ENCODE measurements around the gene CNTNAP5.

The CNTNAP5 gene

DNA sequence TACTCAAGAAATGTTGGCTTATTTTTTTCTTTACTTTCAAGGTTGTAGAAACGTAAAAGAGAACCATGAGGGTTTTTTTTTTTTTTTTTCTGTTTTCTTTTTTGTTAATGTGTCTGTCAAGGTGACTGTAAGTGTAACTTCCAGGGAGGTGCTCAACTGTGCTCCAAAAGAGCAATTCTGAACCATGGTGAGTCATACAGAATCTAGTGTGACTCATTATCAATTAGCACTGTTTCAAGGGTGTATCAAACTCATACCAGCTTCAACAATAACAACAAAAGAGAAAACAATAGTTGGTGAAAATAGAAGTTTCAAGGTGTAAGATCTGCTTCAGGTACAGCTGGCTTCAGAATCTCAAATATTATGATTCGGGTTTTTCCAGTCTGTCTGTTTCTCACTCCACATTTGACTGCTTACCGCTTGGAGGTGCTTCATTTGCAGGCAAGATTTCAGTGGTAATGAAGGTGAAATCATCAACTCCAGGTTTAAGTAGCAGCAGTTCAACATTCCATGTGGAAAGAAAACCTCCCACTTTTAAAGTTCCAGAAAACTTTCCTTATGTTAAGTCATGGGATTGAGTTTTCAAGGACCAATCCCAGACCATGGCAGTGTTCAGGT, 850.6 kb downstream of the CNTNAP5 start:
- no peak for DNase-seq (ENCODE audit: extremely low read depth, low read depth)
- no peak overlapping the region for H3K4me3 ChIP-seq (replicated peaks; ENCODE audit: low read depth, low read length)
- TF ChIP-seq, protein P1, sequence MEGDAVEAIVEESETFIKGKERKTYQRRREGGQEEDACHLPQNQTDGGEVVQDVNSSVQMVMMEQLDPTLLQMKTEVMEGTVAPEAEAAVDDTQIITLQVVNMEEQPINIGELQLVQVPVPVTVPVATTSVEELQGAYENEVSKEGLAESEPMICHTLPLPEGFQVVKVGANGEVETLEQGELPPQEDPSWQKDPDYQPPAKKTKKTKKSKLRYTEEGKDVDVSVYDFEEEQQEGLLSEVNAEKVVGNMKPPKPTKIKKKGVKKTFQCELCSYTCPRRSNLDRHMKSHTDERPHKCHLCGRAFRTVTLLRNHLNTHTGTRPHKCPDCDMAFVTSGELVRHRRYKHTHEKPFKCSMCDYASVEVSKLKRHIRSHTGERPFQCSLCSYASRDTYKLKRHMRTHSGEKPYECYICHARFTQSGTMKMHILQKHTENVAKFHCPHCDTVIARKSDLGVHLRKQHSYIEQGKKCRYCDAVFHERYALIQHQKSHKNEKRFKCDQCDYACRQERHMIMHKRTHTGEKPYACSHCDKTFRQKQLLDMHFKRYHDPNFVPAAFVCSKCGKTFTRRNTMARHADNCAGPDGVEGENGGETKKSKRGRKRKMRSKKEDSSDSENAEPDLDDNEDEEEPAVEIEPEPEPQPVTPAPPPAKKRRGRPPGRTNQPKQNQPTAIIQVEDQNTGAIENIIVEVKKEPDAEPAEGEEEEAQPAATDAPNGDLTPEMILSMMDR (IDR thresholded peaks at IDR 0.05; ENCODE audit: low read depth, low read length, missing control alignments): no peak

DNA sequence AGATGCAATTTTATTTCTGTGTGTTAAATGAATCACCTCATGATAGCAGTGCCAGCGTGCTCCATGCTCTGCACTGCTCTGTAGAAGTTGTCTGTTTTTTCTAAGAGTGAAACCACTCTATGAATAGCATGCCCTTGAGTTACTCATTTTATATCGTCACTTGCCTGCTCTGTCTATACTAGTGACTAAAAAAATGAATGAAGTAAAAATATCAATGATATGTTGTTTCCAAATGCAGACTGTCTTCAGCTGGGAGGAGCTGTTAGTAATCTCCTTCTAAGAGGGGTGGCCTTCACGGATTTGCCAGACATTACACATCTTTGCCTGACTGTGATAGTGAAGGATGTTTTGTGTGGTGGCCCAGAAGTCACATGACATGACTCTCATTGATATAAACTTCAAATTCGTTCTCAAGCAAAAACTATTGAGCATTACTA, 852.1 kb downstream of the CNTNAP5 start:
- no peak overlapping the region for H3K4me3 ChIP-seq (replicated peaks; ENCODE audit: low read depth, low read length)
- no peak for DNase-seq (ENCODE audit: extremely low read depth, low read depth)
- TF ChIP-seq, protein P1 (IDR thresholded peaks at IDR 0.05; ENCODE audit: low read depth, low read length, missing control alignments): no peak

DNA sequence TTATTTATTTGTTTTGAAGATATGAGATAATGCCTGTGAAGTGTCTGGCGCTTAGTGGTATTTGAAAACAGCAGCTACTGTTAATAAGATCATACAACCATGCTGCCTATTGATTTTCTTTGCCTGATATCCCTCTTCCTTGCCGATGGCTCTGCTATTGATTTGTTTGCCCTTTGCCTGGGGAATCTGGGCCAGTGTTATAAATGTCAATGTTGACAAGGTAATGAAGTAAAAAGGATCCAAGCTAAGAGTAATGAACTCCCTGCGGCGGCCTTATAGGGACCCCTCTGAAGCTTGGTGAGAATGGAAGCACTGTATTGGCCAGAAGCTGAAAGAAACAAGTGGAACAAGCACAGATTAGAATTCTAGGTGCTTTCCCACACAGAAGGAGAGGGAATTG, 854.6 kb downstream of the CNTNAP5 start:
- H3K4me3 ChIP-seq (replicated peaks; ENCODE audit: low read depth, low read length): no peak overlapping the region
- DNase-seq (ENCODE audit: extremely low read depth, low read depth): no peak
- TF ChIP-seq, protein P1 (IDR thresholded peaks at IDR 0.05; ENCODE audit: low read depth, low read length, missing control alignments): no peak

DNA sequence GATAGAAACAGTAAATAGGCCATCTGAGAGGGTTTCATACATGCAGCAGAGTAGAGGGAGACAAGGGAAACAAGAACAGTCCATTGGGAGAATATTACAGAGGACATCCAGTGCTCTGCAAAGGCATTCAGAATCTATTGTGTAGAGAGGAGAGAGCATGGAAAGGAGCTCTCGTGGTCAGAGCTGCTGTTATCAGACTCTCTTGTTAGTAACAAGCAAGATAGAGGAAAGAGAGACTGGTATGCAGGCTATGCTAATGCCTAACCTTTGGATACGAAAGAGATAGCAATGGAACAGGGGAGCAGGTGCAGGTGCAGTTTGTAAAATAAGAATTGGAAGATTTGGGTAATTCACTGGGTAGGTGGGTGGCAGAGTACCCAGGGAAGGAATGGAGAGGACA, 855.9 kb downstream of the CNTNAP5 start:
- DNase-seq (ENCODE audit: extremely low read depth, low read depth): no peak
- TF ChIP-seq, protein P1 (IDR thresholded peaks at IDR 0.05; ENCODE audit: low read depth, low read length, missing control alignments): no peak
- no peak overlapping the region for H3K4me3 ChIP-seq (replicated peaks; ENCODE audit: low read depth, low read length)

DNA sequence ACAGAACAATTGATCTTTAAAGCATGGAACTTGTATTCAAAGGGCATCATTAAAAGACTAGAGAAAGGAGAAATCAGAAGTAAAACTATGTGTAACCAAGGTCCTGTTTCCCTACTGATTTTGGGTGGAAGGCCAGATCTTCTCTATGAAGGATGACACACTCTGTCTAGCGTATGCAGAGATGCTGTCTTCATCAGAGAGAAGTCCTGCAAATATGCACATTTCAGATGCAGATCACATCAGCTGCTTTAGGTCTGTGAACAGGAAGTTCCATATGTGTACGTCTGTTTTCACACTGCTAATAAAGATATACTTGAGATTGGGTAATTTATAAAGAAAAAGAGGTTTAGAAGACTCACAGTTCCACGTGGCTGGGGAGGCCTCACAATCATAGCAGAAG, 857.3 kb downstream of the CNTNAP5 start:
- no peak overlapping the region for H3K4me3 ChIP-seq (replicated peaks; ENCODE audit: low read depth, low read length)
- TF ChIP-seq, protein P1 (IDR thresholded peaks at IDR 0.05; ENCODE audit: low read depth, low read length, missing control alignments): no peak
- no peak for DNase-seq (ENCODE audit: extremely low read depth, low read depth)

DNA sequence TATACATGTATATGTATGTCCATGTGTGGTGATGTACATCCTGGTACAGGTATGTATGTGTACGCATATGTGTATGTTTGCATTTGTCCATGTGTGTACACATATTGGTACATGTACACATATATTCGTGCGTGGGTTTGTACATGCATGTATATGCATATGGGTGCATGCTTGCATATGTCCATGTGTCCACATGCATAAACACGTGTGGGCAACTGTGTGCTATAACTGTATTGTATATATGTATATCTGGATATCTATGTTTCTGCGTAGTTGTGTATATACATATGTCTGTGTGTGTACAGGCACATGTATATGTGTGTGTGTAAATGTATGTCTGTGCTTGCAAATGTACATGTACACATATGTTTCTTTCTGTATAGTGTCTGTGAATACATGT, 858.5 kb downstream of the CNTNAP5 start:
- TF ChIP-seq, protein P1 (IDR thresholded peaks at IDR 0.05; ENCODE audit: low read depth, low read length, missing control alignments): no peak
- no peak for DNase-seq (ENCODE audit: extremely low read depth, low read depth)

DNA sequence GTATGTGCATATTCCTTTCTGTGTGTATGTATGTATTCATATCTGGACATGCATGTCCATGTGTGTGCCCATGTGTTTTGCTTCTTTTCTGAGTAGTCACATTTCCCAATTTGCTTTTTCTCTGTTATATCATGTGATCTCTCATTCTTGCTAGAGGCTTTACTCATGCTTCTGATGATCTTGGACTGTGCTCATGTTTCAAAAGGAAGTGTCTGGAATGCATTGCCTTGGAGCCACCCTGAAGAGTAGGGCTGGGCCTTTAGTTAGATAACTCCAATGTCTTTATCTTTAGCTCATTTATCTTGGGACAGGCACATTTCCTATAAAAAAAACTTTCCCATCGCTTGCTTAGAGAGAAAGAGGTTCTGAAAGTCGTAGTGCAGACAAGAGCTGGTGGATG, 859.2 kb downstream of the CNTNAP5 start:
- TF ChIP-seq, protein P1 (IDR thresholded peaks at IDR 0.05; ENCODE audit: low read depth, low read length, missing control alignments): no peak
- no peak overlapping the region for H3K4me3 ChIP-seq (replicated peaks; ENCODE audit: low read depth, low read length)
- DNase-seq (ENCODE audit: extremely low read depth, low read depth): no peak

More for the DNA sequence above, 858.5 kb downstream of the CNTNAP5 start:
- no peak overlapping the region for H3K4me3 ChIP-seq (replicated peaks; ENCODE audit: low read depth, low read length)

All from HFF-Myc (cell line).